K562 (cell line): Measurements from ENCODE around the gene NDUFS8. TPM values are rescaled to one million over a fixed set of nuclear protein-coding genes. Genes with fewer than 3 reads are reported as not detected.
A peak's percentile ranks its signal among the peaks of the same experiment; 100 is the strongest.

Experiments
- ATAC-seq: fragments of 200-7000 bp; cut with Tn5 transposase; 3 replicates; pipeline ENCODE4 v1.9.1; 2020; ENCODE audit warnings: moderate library complexity
- BruUV-seq: library from RNA; stranded (reverse); fragments of 400-500 nt; replicated peaks from 2 replicates; lab custom pipeline; 2021; lab: Mats Ljungman, UMichigan
- CTCF ChIA-PET: fragments of 300-600 bp; formaldehyde crosslinking; extraction: SDS; loops from one replicate; lab custom pipeline; 2021; ENCODE audit warnings: low intra/inter-chr PET ratio; lab: Yijun Ruan, JAX
- POLR2A ChIA-PET: fragments of 300-600, 350-650 bp; sonication (Branson Sonifier 250); formaldehyde crosslinking; extraction: SDS; loops from one replicate; lab custom pipeline; 2021; ENCODE audit warnings: antibody characterized with exemption, inconsistent platforms; lab: Yijun Ruan, JAX
- DNase-seq, 4 experiments: peaks; one replicate each; pipeline versions ENCODE4 v3.0.0 to v3.0.0-alpha.2; 2011 to 2018; ENCODE audit warnings: low spot score in 3 of 4, mixed read lengths in 3 of 4; ENCODE audit errors: extremely low read depth in 1 of 4
- FAIRE-seq: peaks from 2 replicates; lab custom pipeline; 2011; peaks lifted over from hg19 to GRCh38; lab: Jason Lieb, UNC
- H2AFZ ChIP-seq: 2 replicates; pipeline ENCODE4 v1.6.0; 2011; ENCODE audit warnings: low read depth, low read length, control low read depth, inconsistent platforms
- H3K27ac ChIP-seq: fragments of 200-600 bp; 3 replicates; pipeline ENCODE4 v1.8.0; 2011; ENCODE audit warnings: low read depth, mild to moderate bottlenecking, control low read depth, inconsistent platforms, low read length, moderate library complexity, mixed read lengths; ENCODE audit errors: extremely low read depth
- H3K27me3 ChIP-seq, 2 experiments: fragments of 300-600 bp in 1 of 2; 2 replicates in 1 of 2; 3 replicates in 1 of 2; pipeline versions ENCODE4 v1.6.0 to v1.8.0; 2011; ENCODE audit warnings: inconsistent platforms in 2 of 2, low read length in 2 of 2, mild to moderate bottlenecking in 1 of 2, mixed read lengths in 1 of 2, moderate library complexity in 1 of 2; ENCODE audit not compliant: control insufficient read depth in 2 of 2, insufficient read depth in 2 of 2
- H3K36me3 ChIP-seq: fragments of 300-600 bp; 3 replicates; pipeline ENCODE4 v1.8.0; 2011; ENCODE audit warnings: mild to moderate bottlenecking, low read length, inconsistent platforms; ENCODE audit not compliant: control insufficient read depth, insufficient read depth
- H3K4me1 ChIP-seq, 2 experiments: fragments of 200-600 bp in 1 of 2; replicated peaks in 1 of 2; 2 replicates in 1 of 2; 3 replicates in 1 of 2; pipeline versions ENCODE4 v1.5.1 to v1.8.0; 2011; ENCODE audit warnings: inconsistent platforms in 2 of 2, low read length in 2 of 2, mild to moderate bottlenecking in 1 of 2, mixed read lengths in 1 of 2, moderate library complexity in 1 of 2; ENCODE audit not compliant: control insufficient read depth in 2 of 2, insufficient read depth in 2 of 2
- H3K4me2 ChIP-seq: 2 replicates; pipeline ENCODE4 v1.6.1; 2011; ENCODE audit warnings: low read length, control low read depth, inconsistent platforms, mixed read lengths; ENCODE audit not compliant: insufficient read depth
- H3K4me3 ChIP-seq: fragments of 200-600 bp; sonication (generic), shearing (Covaris generic); 2 replicates; pipeline ENCODE4 v1.5.1; 2016; ENCODE audit warnings: control low read depth, inconsistent platforms
- H3K79me2 ChIP-seq: fragments of 200-600 bp; 3 replicates; pipeline ENCODE4 v1.8.0; 2011; ENCODE audit warnings: low read length, inconsistent platforms; ENCODE audit not compliant: control insufficient read depth, insufficient read depth
- H3K9ac ChIP-seq, 2 experiments: 2 replicates each; pipeline versions ENCODE4 v1.6.0 to v1.6.1; 2011; ENCODE audit warnings: low read depth in 2 of 2, low read length in 2 of 2, control low read depth in 1 of 2, inconsistent platforms in 1 of 2, mild to moderate bottlenecking in 1 of 2, mixed read lengths in 1 of 2; ENCODE audit not compliant: insufficient read depth in 1 of 2
- H3K9me1 ChIP-seq: one replicate; pipeline ENCODE4 v1.6.0; 2011; ENCODE audit warnings: inconsistent platforms, mild to moderate bottlenecking, low read length, moderate library complexity; ENCODE audit not compliant: control insufficient read depth, insufficient read depth
- H3K9me3 ChIP-seq: replicated peaks from 2 replicates; pipeline ENCODE4 v1.5.1; 2011; ENCODE audit warnings: low read depth, low read length, inconsistent platforms; ENCODE audit not compliant: control insufficient read depth, insufficient read depth
- H4K20me1 ChIP-seq: replicated peaks from 2 replicates; pipeline ENCODE4 v1.6.1; 2011; ENCODE audit warnings: low read length, inconsistent platforms, mixed read lengths; ENCODE audit not compliant: control insufficient read depth, insufficient read depth
- CCNT2 ChIP-seq: IDR thresholded peaks from 2 replicates; pipeline ENCODE4 v1.6.1; 2011; ENCODE audit warnings: borderline replicate concordance, low read depth, mild to moderate bottlenecking, moderate library complexity, mixed read lengths, low read length; ENCODE audit not compliant: insufficient read length; ENCODE audit errors: extremely low read depth
- DNMT1 ChIP-seq: fragments of 450-650 bp; IDR thresholded peaks from 2 replicates; pipeline ENCODE4 v1.6.1; 2016; ENCODE audit warnings: antibody characterized with exemption, mild to moderate bottlenecking
- GATAD2B ChIP-seq: fragments of 450-650 bp; IDR thresholded peaks from 2 replicates; pipeline ENCODE4 v1.6.1; 2017; ENCODE audit warnings: mild to moderate bottlenecking, borderline replicate concordance
- U2AF2 ChIP-seq: fragments of 200-400 bp; formaldehyde crosslinking; optimal IDR thresholded peaks from 2 replicates; pipeline ENCODE3; 2017; ENCODE audit warnings: low read depth, mild to moderate bottlenecking, low read length
- ZBTB1 ChIP-seq: sonication (generic); formaldehyde crosslinking; IDR thresholded peaks from 2 replicates; pipeline ENCODE4 v1.8.1; 2023; ENCODE audit warnings: missing genetic modification reagents, low read depth, mild to moderate bottlenecking, borderline replicate concordance
- ZFP1 ChIP-seq: fragments of 450-650 bp; formaldehyde crosslinking; IDR thresholded peaks from 2 replicates; pipeline ENCODE4 v1.4.0; 2020; ENCODE audit warnings: mild to moderate bottlenecking, mixed read lengths
- ZNF143 ChIP-seq: sonication (generic); formaldehyde crosslinking; IDR thresholded peaks from 2 replicates; pipeline ENCODE4 v1.9.0; 2022; ENCODE audit warnings: mild to moderate bottlenecking, missing genetic modification reagents
- ZNF511 ChIP-seq: sonication (generic); formaldehyde crosslinking; IDR thresholded peaks from 2 replicates; pipeline ENCODE4 v1.8.0; 2022; ENCODE audit warnings: mild to moderate bottlenecking, missing genetic modification reagents
- ZNF740 ChIP-seq, 3 experiments: fragments of 200-800 bp in 1 of 3; sonication (Bioruptor generic) in 1 of 3; sonication (generic) in 1 of 3; formaldehyde crosslinking in 1 of 3; IDR thresholded peaks; 2 replicates each; pipeline versions ENCODE4 v1.6.1 to v1.8.0; 2016 to 2022; ENCODE audit warnings: mild to moderate bottlenecking in 2 of 3, missing compliant biosample characterization in 2 of 3, missing genetic modification characterization in 2 of 3, missing genetic modification reagents in 1 of 3
- WGBS: fragments of 100-300 bp; shearing (Covaris generic); methylation state at CpG from one replicate; pipeline ENCODE4 v1.1.6; 2016; ENCODE audit warnings: low coverage, mixed read lengths; ENCODE audit not compliant: insufficient coverage; ENCODE audit errors: missing lambda C conversion rate; 5-methylcytosine and 5-hydroxymethylcytosine counted together
- in situ Hi-C: fragments of 300-500 bp; cut with MboI; formaldehyde crosslinking; loops from 4 replicates; pipeline ENCODE4 v1.15.0; 2018; ENCODE audit warnings: inconsistent platforms, mixed read lengths
- intact Hi-C: fragments of 100-400 bp; cut with micrococcal nuclease; formaldehyde crosslinking; loops from 2 replicates; pipeline ENCODE4 v1.14.2; 2022
- polyA plus RNA-seq, 8 experiments: library from polyadenylated mRNA; depleted of rRNA in 4 of 8; stranded (reverse) in 5 of 8; unstranded in 3 of 8; fragments of >200 nt; fragmentation: Nextera tagmentation in 2 of 8; fragmentation: Illumina TruSeq in 1 of 8; extraction: Ambion mirVana in 2 of 8; extraction: Trizol in 1 of 8; gene quantifications; 2 replicates each; pipeline versions ENCODE4 v1.2.1 to v1.2.3, GENCODE V29; 2011 to 2014; ENCODE audit warnings: inconsistent platforms in 1 of 8, missing spikeins in 1 of 8
- total RNA-seq, 7 experiments: library from RNA; depleted of rRNA in 6 of 7; stranded (reverse); fragments of >200 nt in 6 of 7; fragmentation: Illumina TruSeq in 2 of 7; extraction: Trizol in 2 of 7; gene quantifications; 2 replicates each; pipeline versions ENCODE4 v1.2.1 to v1.2.3, GENCODE V29; 2011 to 2021; ENCODE audit warnings: low replicate concordance in 1 of 7

NDUFS8 gene
- total and polyA plus RNA-seq, 9 of the 15 experiments (the other 6 are each of a cell fraction or from before 2014, with no cell fraction given) = 36.5 to 351 (median 101) TPM

- no peak for TF ChIP-seq CCNT2
Measured at GRCh38 chr11:68040101-68040956, 9.8 kb downstream of the NDUFS8 start (continued).

- in situ Hi-C loops (no loop called here), intact Hi-C loops (no loop called here)
- Histone ChIP-seq H3K27ac (peak overlapping the region; percentile 83), H3K9me3 (no peaks in the 10 kb centered on the region), H3K36me3 (peaks cover 54% of the 10 kb centered on the region; the same call in 2 of the 3 replicates), H4K20me1 (peaks cover 4% of the 10 kb centered on the region; the same call in 1 of the 2 replicates), H3K9ac (peak overlapping the region; percentile 72 to 90; a peak in 3 of 4 replicates), H3K4me1 (peaks cover 44 to 95% of the 10 kb centered on the region in 2 experiments), H3K79me2 (peaks cover 37% of the 10 kb centered on the region), H3K9me1 (no peaks in the 10 kb centered on the region), H3K27me3 (no peaks in the 10 kb centered on the region), H2AFZ (no peak overlapping the region), H3K4me3 (peak overlapping the region; percentile 92), H3K4me2 (peak overlapping the region; percentile 74)
- no peak for DNase-seq
- 71% methylated on average over 15 of the region's 23 CpGs for WGBS
- 0 out of 2 replicates have a peak, but pooled peaks have one; percentile 10 for TF ChIP-seq ZNF740 (CRISPR knock-in tag; IDR thresholded peaks at IDR 0.05)
- TF ChIP-seq ZNF740 (tag; IDR thresholded peaks at IDR 0.05) = 0 out of 4 replicates have a peak, but pooled peaks of 1 of the 2 experiments have one; percentile 7
- 0 out of 2 replicates have a peak, but pooled peaks have one; percentile 9 for TF ChIP-seq ZNF143 (CRISPR knock-in tag)
- TF ChIP-seq ZBTB1 = no peak
- no peak for TF ChIP-seq ZFP1 (CRISPR knock-in tag)
- no peak for TF ChIP-seq U2AF2
- no peak for TF ChIP-seq DNMT1
- TF ChIP-seq GATAD2B = no peak
- TF ChIP-seq ZNF511 (CRISPR knock-in tag) = no peak
- ATAC-seq = no peak
- ChIA-PET POLR2A (interaction anchor here (1.6 to 4.9 kb wide), 4 partner anchors 10 to 44 kb away, joined by 4 to 55 read pairs (median 8); partner anchors contain the start of gene NDUFS8), CTCF (interaction anchor here (0.6 kb wide), 1 partner anchor 272 kb away, joined by 3 read pairs; no protein-coding TSS in a partner anchor)
- no TSS peak for BruUV-seq
- FAIRE-seq = no peak
Measured at GRCh38 chr11:68040957-68041591, 10.6 kb downstream of the NDUFS8 start.
